ENCODE measurements around the gene MAN1B1.
"Not testable (repeated sequence)": the region's sequence is repeated elsewhere in the genome, so short reads cannot be mapped to it uniquely, and the experiment has no call there.

MAN1B1 gene

GRCh38 chr9:137112564-137113384 lies 26.0 kb downstream of the MAN1B1 start:
- DNase-seq, result no peak

GRCh38 chr9:137113385-137114159 lies 26.8 kb downstream of the MAN1B1 start:
- DNase-seq, result no peak

- no peak for DNase-seq
Measured at GRCh38 chr9:137114220-137114612, 27.4 kb downstream of the MAN1B1 start.

GRCh38 chr9:137114613-137115393 lies 28.0 kb downstream of the MAN1B1 start, which contains the start of gene DPP7:
TSS of gene DPP7 (minus strand) at chr9:137114733. CDS start at chr9:137114713, 20 bp downstream.
- peak; percentile 73 for DNase-seq

- no peak for DNase-seq
Measured at GRCh38 chr9:137115394-137116026, 28.7 kb downstream of the MAN1B1 start.

GRCh38 chr9:137116027-137116507 lies 29.3 kb downstream of the MAN1B1 start:
- DNase-seq, result no peak

GRCh38 chr9:137116728-137117127 lies 29.9 kb downstream of the MAN1B1 start:
- no peak for DNase-seq

GRCh38 chr9:137117269-137117731 lies 30.5 kb downstream of the MAN1B1 start:
- no peak for DNase-seq

GRCh38 chr9:137118092-137118603 lies 31.4 kb downstream of the MAN1B1 start:
- not testable (repeated sequence) for DNase-seq

GRCh38 chr9:137121927-137122795 lies 35.4 kb downstream of the MAN1B1 start:
- DNase-seq, result not testable (repeated sequence)

GRCh38 chr9:137122796-137123467 lies 36.1 kb downstream of the MAN1B1 start:
- DNase-seq, result not testable (repeated sequence)

GRCh38 chr9:137123468-137123837 lies 36.7 kb downstream of the MAN1B1 start:
- no peak for DNase-seq

GRCh38 chr9:137123952-137124462 lies 37.2 kb downstream of the MAN1B1 start:
- DNase-seq, result not testable (repeated sequence)

GRCh38 chr9:137126786-137127185 lies 40.0 kb downstream of the MAN1B1 start:
- DNase-seq, result no peak

- DNase-seq, result peak; percentile 55
Measured at GRCh38 chr9:137127301-137128157, 40.7 kb downstream of the MAN1B1 start.

GRCh38 chr9:137128158-137128861 lies 41.5 kb downstream of the MAN1B1 start:
- DNase-seq, result no peak

GRCh38 chr9:137128862-137129455 lies 42.2 kb downstream of the MAN1B1 start:
- no peak for DNase-seq
